Kidney epithelial cell (primary cell): Measurements from ENCODE around the gene TLE5. TPM values are rescaled to one million over a fixed set of nuclear protein-coding genes. Genes with fewer than 3 reads are reported as not detected.

ENCODE experiments used
- DNase-seq: peaks from one replicate; pipeline ENCODE4 v3.0.0-alpha.2; 2010; ENCODE audit warnings: low read depth
- H3K27me3 ChIP-seq: 2 replicates; pipeline ENCODE4 v1.6.0; 2011; ENCODE audit warnings: low read length; ENCODE audit not compliant: control insufficient read depth, insufficient read depth
- H3K36me3 ChIP-seq: 2 replicates; pipeline ENCODE4 v1.5.1; 2011; ENCODE audit warnings: low read length; ENCODE audit not compliant: control insufficient read depth, insufficient read depth
- H3K4me3 ChIP-seq: 2 replicates; pipeline ENCODE4 v1.5.1; 2011; ENCODE audit warnings: low read depth, mild to moderate bottlenecking, control low read depth, low read length
- total RNA-seq: library from RNA; depleted of rRNA; stranded (reverse); fragments of >200 nt; gene quantifications from 2 replicates; pipeline ENCODE4 v1.2.3, GENCODE V29; 2015
- TF ChIP-seq, protein P1 (sequence below): IDR thresholded peaks from 2 replicates; pipeline ENCODE4 v1.5.1; 2011; ENCODE audit warnings: mild to moderate bottlenecking, moderate library complexity, low read length, control low read depth, inconsistent platforms; ENCODE audit not compliant: insufficient read depth, poor library complexity, severe bottlenecking

TLE5 gene
- total RNA-seq, 1 donor from 2014 or later: 353 TPM

DNA sequence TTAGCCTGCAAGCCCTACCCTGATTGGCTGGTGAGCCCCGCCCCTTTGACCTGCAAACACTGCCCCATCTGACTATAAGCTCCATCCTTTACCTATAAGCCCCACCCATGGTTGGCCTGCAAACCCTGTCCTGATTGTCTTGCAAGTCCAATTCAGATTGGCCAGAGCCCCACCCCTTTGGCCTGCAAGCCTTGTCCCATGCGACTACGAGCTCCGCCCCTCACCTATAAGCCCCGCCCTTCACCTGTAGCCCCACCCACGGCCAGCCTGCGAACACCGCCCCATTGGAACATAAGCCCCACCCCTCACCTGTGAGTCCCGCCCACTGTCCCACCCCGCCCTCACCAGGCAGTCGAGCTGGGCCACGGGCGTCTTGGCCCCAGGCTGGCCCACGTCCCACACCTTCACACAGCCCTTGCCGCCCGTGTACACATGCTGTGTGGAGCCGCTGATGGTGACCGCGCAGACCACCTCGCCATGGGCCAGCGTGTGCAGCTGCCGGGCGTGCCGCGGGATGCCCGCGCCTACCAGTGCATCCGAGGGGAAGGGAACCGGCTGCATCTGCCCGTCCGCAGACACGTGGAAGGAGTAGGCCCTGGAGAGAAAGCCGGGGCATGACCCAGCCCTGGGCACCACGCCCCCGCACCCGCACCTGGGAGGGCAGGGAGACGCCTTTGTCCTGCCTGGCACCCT is 56.1 kb downstream of the TLE5 start:
- Histone ChIP-seq H3K4me3 (no peak overlapping the region), H3K36me3 (no peaks in the 10 kb centered on the region), H3K27me3 (peaks cover 17% of the 10 kb centered on the region)
- no peak for DNase-seq
- TF ChIP-seq, protein P1, sequence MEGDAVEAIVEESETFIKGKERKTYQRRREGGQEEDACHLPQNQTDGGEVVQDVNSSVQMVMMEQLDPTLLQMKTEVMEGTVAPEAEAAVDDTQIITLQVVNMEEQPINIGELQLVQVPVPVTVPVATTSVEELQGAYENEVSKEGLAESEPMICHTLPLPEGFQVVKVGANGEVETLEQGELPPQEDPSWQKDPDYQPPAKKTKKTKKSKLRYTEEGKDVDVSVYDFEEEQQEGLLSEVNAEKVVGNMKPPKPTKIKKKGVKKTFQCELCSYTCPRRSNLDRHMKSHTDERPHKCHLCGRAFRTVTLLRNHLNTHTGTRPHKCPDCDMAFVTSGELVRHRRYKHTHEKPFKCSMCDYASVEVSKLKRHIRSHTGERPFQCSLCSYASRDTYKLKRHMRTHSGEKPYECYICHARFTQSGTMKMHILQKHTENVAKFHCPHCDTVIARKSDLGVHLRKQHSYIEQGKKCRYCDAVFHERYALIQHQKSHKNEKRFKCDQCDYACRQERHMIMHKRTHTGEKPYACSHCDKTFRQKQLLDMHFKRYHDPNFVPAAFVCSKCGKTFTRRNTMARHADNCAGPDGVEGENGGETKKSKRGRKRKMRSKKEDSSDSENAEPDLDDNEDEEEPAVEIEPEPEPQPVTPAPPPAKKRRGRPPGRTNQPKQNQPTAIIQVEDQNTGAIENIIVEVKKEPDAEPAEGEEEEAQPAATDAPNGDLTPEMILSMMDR: no peak

DNA sequence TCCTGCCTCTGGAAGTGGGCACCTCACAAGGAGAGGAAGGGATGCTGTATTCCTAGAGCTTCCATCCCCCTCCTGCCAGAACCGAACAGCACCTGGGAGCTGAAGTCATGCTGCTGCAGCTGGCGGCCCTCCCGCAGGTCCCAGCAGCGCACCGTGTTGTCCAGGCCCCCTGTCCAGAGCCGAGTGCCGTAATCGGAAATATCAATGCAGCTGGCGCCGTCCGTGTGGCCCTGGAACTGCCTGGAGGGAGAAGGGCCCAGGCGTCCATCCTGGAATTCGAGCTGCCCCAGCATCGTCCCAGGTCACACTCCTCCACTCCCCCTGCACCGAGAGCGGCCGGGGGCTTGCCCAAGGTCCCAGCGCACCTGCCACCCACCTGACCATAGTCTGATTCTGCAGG is 57.0 kb downstream of the TLE5 start:
- no peak for DNase-seq
- no peak overlapping the region for H3K4me3 ChIP-seq
- peaks cover 17% of the 10 kb centered on the region for H3K27me3 ChIP-seq
- H3K36me3 ChIP-seq: no peaks in the 10 kb centered on the region
- TF ChIP-seq, protein P1: no peak

DNA sequence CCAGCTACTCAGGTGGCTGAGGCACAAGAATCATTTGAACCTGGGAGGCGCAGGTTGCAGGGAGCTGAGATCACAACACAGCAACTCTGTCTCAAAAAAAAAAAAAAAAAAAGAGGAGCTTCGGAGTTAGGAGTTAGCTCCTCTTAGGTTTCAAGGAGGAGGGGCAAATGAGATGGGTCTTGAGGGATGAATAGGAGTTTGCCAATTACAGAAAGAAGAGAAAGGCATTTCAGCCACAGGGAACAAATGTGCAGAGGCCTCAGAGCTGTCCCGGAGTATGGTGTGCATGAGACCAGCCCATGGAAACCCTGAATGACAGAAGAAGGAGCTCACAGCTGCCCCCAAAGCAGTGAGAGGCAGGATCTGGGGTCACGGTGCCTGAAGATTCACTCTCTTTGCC is 57.8 kb downstream of the TLE5 start:
- DNase-seq: no peak

DNA sequence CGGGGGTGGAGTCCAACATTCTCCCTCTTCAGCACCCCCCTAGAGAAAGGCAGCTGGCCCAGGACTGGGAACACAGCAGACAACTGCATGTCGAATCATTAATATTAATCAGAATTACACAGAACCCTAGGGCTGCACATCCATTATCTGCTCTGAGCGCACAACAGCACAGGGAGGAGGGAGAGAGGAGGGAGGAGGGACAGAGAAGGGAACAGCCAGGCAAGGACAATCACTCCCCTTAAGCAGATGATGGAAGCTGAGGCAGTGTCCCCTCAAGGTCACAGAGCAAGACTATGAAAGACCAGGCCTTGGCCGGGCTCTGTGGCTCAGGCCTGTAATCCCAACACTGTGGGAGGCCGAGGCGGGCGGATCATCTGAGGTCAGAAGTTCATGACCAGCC is 59.2 kb downstream of the TLE5 start:
- DNase-seq: no peak
- H3K36me3 ChIP-seq: no peaks in the 10 kb centered on the region
- TF ChIP-seq, protein P1: no peak
- no peak overlapping the region for H3K4me3 ChIP-seq
- H3K27me3 ChIP-seq: peaks cover 17% of the 10 kb centered on the region

More for the DNA sequence above, 57.8 kb downstream of the TLE5 start:
- Histone ChIP-seq H3K27me3 (peaks cover 17% of the 10 kb centered on the region), H3K36me3 (no peaks in the 10 kb centered on the region), H3K4me3 (no peak overlapping the region)
- TF ChIP-seq, protein P1: no peak

Other genes with a start within 250 kb of the TLE5 start
- gene ZNF554, start 242.6 kb downstream of the TLE5 start, total RNA-seq: 3.9 and 4.5 TPM in 2 replicates
- gene ZNF555, start 221.0 kb downstream of the TLE5 start, total RNA-seq: 5.9 and 7.4 TPM in 2 replicates
- gene ZNF556, start 195.2 kb downstream of the TLE5 start, total RNA-seq: 0.07 TPM in 1 of 2 replicates, not detected in the other
- gene ZNF57, start 161.6 kb downstream of the TLE5 start, total RNA-seq: 1.6 and 3.0 TPM in 2 replicates
- 3.1 and 5.0 TPM in 2 replicates for gene ZNF77, start 117.5 kb downstream of the TLE5 start, total RNA-seq
- 0.50 and 2.2 TPM in 2 replicates for gene TLE6, start 84.9 kb downstream of the TLE5 start, total RNA-seq
- 9.4 and 23.3 TPM in 2 replicates for gene TLE2, start 33.2 kb downstream of the TLE5 start, total RNA-seq
- gene GNA11, start 31.9 kb upstream of the TLE5 start, total RNA-seq: 59.4 and 78.2 TPM in 2 replicates
- 1.5 and 2.3 TPM in 2 replicates for gene GNA15, start 73.5 kb upstream of the TLE5 start, total RNA-seq
- not detected in 2 replicates for gene S1PR4, start 116.3 kb upstream of the TLE5 start, total RNA-seq
- gene NCLN, start 123.4 kb upstream of the TLE5 start, total RNA-seq: 57.0 and 91.7 TPM in 2 replicates
- gene CELF5, start 162.2 kb upstream of the TLE5 start, total RNA-seq: 0.14 and 0.17 TPM in 2 replicates